NCI-H1436 (cell line): ENCODE data around the gene KCNQ1.

ENCODE experiments used
- DNase-seq: peaks from one replicate; lab custom pipeline; 2025; lab: John Stamatoyannopoulos, UW

Gene KCNQ1

GRCh38 chr11:2732940-2733628 lies 288.3 kb downstream of the KCNQ1 start:
- no peak for DNase-seq

- DNase-seq: no peak
These were observed 289.6 kb downstream of the KCNQ1 start for GRCh38 chr11:2734181-2735052.

GRCh38 chr11:2735053-2735589 lies 290.3 kb downstream of the KCNQ1 start:
- no peak for DNase-seq

- DNase-seq: no peak
These were observed 291.9 kb downstream of the KCNQ1 start for GRCh38 chr11:2736577-2737225.

- DNase-seq: no peak
These were observed 292.4 kb downstream of the KCNQ1 start for GRCh38 chr11:2737226-2737590.

- DNase-seq: no peak
These were observed 293.1 kb downstream of the KCNQ1 start for GRCh38 chr11:2737866-2738265.

- no peak for DNase-seq
These were observed 294.0 kb downstream of the KCNQ1 start for GRCh38 chr11:2738551-2739431.

- DNase-seq: no peak
These were observed 294.9 kb downstream of the KCNQ1 start for GRCh38 chr11:2739531-2740274.

GRCh38 chr11:2740275-2740940 lies 295.6 kb downstream of the KCNQ1 start:
- DNase-seq: no peak

- no peak for DNase-seq
These were observed 296.2 kb downstream of the KCNQ1 start for GRCh38 chr11:2741006-2741376.

- DNase-seq: no peak
These were observed 296.7 kb downstream of the KCNQ1 start for GRCh38 chr11:2741377-2742131.

- DNase-seq: no peak
These were observed 297.4 kb downstream of the KCNQ1 start for GRCh38 chr11:2742201-2742600.

- no peak for DNase-seq
These were observed 298.0 kb downstream of the KCNQ1 start for GRCh38 chr11:2742611-2743426.

- DNase-seq: no peak
These were observed 298.8 kb downstream of the KCNQ1 start for GRCh38 chr11:2743427-2744110.

- no peak for DNase-seq
These were observed 299.4 kb downstream of the KCNQ1 start for GRCh38 chr11:2744166-2744565.

GRCh38 chr11:2745511-2745910 lies 300.7 kb downstream of the KCNQ1 start:
- DNase-seq: no peak

GRCh38 chr11:2746401-2747247 lies 301.8 kb downstream of the KCNQ1 start:
- no peak for DNase-seq
